GM18867 (cell line): Measurements from ENCODE around the gene FAM53B.
"Not testable (repeated sequence)": the region's sequence is repeated elsewhere in the genome, so short reads cannot be mapped to it uniquely, and the experiment has no call there.

ENCODE experiments used
- ATAC-seq: cut with Tn5 transposase; IDR thresholded peaks from one replicate; pipeline ENCODE4 v1.9.1; 2021; ENCODE audit warnings: mild to moderate bottlenecking, moderate library complexity; ENCODE audit not compliant: unreplicated experiment

The FAM53B gene

GRCh38 chr10:124590216-124591122 lies 153.7 kb downstream of the FAM53B start:
- ATAC-seq = no peak

GRCh38 chr10:124589491-124590041 lies 154.6 kb downstream of the FAM53B start:
- no peak for ATAC-seq

GRCh38 chr10:124588736-124589490 lies 155.3 kb downstream of the FAM53B start:
- ATAC-seq = no peak

GRCh38 chr10:124588341-124588735 lies 155.8 kb downstream of the FAM53B start:
- ATAC-seq = not testable (repeated sequence)

GRCh38 chr10:124587811-124588211 lies 156.4 kb downstream of the FAM53B start:
- no peak for ATAC-seq

- no peak for ATAC-seq
These were observed 158.0 kb downstream of the FAM53B start for GRCh38 chr10:124586142-124586541.

GRCh38 chr10:124579011-124579399 lies 165.2 kb downstream of the FAM53B start:
- ATAC-seq = no peak

- no peak for ATAC-seq
These were observed 165.8 kb downstream of the FAM53B start for GRCh38 chr10:124578231-124579010.

- ATAC-seq = no peak
These were observed 166.5 kb downstream of the FAM53B start for GRCh38 chr10:124577651-124578050.

GRCh38 chr10:124576526-124577420 lies 167.4 kb downstream of the FAM53B start:
- no peak for ATAC-seq

- ATAC-seq = no peak
These were observed 168.8 kb downstream of the FAM53B start for GRCh38 chr10:124575107-124576035.

GRCh38 chr10:124574456-124575070 lies 169.6 kb downstream of the FAM53B start:
- no peak for ATAC-seq

- ATAC-seq = no peak
These were observed 170.3 kb downstream of the FAM53B start for GRCh38 chr10:124573726-124574455.

- ATAC-seq = no peak
These were observed 171.4 kb downstream of the FAM53B start for GRCh38 chr10:124572751-124573150.

- ATAC-seq = no peak
These were observed 173.5 kb downstream of the FAM53B start for GRCh38 chr10:124570646-124571045.

GRCh38 chr10:124569623-124570470 lies 174.3 kb downstream of the FAM53B start:
- ATAC-seq = no peak
